GM10266 (cell line): ENCODE results near the gene DAPL1.

Experiments used
- DNase-seq: peaks from one replicate; pipeline ENCODE4 v3.0.0; 2012; ENCODE audit errors: extremely low spot score
- TF ChIP-seq, protein P1 (sequence below): IDR thresholded peaks from 2 replicates; pipeline ENCODE4 v1.5.1; 2012; ENCODE audit warnings: mild to moderate bottlenecking, low read depth; ENCODE audit not compliant: control insufficient read depth, insufficient read depth; ENCODE audit errors: missing control alignments

Gene DAPL1

DNA sequence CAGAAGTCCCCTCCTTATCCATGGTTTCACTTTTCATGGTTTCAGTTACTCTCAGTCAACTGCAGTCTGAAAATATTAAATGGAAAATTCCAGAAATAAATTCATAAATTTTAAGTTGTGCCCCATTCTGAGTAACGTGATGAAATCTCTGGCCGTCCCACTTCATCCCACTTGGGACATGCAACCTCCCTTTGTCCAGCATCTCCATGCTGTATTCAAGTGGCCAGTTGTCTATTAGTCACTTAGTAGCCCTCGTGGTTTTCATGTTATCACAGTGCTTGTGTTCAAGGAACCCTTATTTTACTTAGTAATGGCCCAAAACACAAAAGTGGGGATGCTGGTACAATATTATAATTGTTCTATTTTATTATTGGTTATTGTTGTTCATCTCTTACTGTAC is 18.0 kb upstream of the DAPL1 start:
- TF ChIP-seq, protein P1, sequence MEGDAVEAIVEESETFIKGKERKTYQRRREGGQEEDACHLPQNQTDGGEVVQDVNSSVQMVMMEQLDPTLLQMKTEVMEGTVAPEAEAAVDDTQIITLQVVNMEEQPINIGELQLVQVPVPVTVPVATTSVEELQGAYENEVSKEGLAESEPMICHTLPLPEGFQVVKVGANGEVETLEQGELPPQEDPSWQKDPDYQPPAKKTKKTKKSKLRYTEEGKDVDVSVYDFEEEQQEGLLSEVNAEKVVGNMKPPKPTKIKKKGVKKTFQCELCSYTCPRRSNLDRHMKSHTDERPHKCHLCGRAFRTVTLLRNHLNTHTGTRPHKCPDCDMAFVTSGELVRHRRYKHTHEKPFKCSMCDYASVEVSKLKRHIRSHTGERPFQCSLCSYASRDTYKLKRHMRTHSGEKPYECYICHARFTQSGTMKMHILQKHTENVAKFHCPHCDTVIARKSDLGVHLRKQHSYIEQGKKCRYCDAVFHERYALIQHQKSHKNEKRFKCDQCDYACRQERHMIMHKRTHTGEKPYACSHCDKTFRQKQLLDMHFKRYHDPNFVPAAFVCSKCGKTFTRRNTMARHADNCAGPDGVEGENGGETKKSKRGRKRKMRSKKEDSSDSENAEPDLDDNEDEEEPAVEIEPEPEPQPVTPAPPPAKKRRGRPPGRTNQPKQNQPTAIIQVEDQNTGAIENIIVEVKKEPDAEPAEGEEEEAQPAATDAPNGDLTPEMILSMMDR = no peak

DNA sequence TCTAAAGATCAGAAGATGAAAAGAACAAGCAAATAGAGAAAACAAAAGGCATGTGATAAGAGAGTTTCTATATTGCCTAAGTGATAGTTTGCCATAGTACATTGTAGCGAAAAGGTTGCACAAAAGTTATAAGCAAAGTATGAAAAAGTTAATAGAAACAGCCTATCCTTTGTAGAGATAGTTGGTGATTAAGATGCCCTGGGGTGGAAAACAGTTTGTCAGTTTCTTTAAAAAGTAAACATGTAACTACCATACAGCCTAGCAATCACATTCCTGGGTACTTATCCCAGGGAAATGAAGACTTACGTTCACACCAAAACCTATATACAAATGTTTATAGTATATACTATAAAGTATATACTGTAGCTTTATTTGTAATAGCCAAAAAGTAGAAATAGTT is 16.9 kb upstream of the DAPL1 start:
- TF ChIP-seq, protein P1 = no peak
- no peak for DNase-seq

More for the DNA sequence above, 18.0 kb upstream of the DAPL1 start:
- no peak for DNase-seq

DNA sequence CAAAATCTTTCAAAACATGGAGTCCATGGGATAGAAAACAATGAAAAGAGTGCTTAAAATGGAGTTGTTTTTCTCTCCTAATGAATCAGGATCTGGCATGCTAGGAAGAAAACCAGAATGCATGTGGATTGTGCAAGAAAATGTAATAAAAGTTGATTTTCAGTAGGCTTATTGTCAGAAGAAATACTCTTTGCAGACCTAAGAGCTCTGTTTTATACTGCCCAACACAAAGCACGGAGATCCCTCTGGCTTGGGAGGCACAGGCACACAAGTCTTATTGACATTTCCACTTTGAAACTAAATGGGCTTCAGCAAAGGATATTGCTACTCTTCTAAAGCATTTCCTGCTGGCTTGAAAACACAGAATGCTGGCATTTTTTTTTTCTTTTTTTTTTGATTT is 15.5 kb upstream of the DAPL1 start:
- no peak for DNase-seq
- TF ChIP-seq, protein P1 = no peak

DNA sequence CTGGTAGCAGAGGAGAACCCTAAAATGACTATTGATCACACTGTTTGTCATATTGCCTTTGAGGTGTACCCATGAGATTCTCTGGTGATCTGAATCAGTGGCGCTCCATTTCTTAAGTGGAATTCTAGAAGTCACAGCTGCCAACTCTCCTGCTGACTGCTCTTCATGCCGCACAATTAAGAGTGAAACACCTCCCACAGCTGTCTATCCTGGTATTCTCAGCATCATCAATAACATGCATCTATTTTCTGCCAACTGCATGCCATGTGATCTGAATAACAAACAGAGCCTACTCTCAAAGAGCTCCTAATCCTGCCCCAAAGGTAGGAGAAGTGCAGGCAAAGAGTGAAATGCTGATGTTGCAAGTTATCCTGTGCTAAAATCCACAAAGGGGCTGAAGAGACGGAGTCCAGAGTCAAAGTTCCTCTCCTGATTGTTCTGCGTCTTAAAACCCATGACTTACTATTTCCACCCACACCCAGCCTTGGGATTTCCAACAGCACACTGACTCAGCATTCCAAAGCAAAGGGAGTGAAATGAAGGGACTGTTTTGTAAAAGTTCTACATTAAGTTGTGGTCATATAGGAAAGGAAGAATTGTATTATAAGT is 13.7 kb upstream of the DAPL1 start:
- DNase-seq = no peak
- TF ChIP-seq, protein P1 = no peak

DNA sequence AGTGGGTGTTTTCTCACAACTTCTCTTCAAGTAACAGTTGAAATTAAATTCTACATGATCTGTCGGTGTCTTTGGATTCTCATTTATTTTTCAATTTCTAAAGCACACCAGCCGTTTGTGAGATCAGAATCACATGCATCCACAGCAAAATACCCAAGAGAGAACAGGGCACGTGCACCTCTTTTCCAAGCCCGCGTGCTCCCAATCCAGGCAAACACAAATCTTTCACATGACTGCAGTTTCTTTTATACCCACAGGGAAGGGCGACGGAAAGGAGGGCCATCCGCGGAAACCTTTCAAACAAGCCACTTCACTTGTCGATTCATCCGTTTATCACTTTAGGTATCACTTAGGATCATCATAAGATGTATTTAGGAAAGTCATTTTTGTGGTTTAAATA is 13.0 kb upstream of the DAPL1 start:
- no peak for DNase-seq
- TF ChIP-seq, protein P1 = no peak

DNA sequence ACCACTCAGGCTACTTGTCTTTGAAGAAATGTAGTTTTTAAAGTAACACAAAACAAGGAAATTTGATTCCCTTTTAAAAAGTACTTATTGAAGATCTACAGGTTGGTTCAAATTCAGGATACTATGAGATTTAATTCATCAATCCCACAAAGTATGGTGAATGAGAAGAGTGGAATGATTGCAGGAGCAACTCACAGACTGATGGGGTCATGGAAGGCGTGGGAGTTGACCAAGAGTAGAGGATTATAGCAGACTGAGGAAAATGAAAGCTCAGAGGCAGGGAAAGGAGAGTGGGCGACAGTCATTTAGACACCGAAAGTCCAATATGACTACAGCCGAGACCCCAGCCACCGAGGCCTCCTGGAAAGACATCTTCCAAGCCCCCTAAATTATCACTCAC is 12.5 kb upstream of the DAPL1 start:
- DNase-seq = no peak
- TF ChIP-seq, protein P1 = no peak

DNA sequence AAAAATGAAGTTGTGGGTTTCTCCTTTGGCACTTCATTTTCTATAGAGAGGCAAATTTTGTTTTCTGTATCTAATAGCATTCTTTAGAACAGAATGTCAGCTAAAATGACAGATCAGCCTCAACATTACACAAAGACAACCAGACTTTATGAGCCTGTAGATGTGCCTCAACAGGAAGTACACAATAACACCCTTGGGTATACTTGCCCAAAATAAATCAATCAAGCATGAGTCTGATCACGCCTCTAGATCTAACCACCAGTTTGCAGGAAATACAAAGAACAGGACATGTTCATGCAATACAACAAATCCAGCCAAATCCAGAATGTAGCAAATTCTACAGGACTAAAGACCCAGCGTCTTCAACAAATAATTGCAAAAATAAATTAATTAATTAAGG is 11.2 kb upstream of the DAPL1 start:
- TF ChIP-seq, protein P1 = no peak
- no peak for DNase-seq
